ENCODE data around the gene NPC1.

The NPC1 gene

DNA sequence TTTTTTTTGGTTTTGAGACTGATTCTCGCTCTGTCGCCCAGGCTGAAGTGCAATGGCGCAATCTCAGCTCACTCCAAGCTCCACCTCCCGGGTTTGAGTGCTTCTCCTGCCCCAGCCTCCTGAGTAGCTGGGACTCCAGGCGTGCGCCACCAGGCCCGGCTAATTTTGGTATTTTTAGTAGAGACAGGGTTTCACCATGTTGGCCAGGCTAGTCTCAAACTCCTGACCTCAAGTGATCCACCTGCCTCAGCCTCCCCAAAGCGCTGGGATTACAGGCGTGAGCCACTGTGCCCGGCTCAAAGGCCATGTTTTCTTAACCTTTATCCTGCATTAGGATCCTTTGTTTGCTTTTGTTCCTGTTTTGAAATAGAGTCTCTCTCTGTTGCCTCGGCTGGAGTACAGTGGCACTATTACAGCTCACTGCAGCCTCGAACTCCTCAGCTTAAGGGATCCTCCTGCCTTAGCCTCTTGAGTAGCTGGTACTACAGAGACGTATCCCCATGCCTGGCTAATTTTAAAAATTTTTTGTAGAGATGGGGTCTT, 41.0 kb downstream of the NPC1 start:
- DNase-seq = no peak

DNA sequence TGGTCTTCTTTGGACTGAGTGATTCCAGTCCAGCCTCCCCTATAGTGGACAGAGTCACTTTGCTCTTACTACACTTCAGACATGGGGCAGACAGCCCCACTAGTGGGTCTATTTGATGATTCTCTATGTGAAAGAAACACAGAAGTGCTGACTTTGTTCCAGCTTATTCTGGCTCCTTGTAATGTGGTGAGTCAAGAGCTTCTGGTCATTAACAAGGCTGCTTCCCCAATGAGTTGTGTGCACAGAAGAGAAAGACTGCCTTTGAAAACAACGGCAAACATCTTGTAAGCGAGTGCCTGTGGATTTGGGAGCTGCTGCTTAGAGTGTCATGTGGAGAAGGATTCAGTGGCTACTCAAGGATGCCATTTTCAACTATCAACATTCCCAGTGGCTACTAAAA, 43.8 kb downstream of the NPC1 start:
- no peak for DNase-seq

DNA sequence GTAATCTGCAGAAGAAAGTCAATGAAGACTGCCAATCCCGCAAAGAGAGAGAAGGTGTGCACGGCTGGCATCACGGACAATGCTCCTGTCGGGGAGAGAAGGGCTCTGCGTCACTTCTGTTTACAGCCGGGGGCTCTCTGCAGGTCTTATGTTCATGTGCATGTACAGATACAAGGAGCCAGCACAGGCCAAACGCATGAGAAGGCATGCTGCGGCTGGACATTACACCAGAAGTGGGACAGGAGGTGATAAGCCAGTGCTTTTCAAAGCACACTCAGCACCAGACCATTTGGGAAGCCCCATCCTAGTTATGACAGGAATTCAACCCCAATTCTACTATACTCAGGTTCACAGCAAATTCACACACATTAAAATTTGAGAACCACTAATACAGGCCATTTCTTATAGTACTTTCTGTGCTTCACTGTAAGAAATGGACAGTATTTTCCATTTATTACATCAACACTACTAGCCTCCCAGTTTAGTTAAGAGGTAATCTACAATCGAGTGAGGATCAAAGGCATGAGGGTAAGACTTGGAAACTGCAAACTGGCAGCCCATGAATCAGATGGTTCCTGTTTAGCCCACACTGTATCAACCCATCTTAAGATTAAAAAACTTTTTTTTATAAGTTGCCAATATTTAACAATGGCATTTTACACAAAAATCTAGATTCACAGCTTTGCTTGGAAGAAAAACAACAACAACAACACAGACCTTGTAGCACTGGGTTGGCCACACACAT, 44.8 kb downstream of the NPC1 start:
- DNase-seq = no peak

DNA sequence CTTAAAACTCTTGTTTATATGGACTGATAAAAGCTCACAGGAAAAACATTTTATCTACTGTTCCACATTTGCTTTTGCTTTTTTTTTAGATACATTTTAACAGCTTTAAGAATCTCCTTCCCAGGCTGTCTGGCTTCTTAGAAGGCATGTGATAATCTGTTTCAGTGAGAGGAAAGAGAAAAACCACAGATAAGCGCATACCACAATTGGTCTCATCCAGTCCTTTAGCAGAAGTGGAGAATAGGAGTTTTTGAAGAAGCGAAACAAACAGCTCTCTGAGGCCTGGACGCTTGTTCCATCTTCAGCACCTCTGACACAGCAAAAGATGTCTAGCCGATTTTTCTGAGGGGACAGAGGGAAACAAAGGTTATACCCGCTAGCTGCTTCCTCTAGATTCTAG, 45.4 kb downstream of the NPC1 start:
- DNase-seq = no peak

DNA sequence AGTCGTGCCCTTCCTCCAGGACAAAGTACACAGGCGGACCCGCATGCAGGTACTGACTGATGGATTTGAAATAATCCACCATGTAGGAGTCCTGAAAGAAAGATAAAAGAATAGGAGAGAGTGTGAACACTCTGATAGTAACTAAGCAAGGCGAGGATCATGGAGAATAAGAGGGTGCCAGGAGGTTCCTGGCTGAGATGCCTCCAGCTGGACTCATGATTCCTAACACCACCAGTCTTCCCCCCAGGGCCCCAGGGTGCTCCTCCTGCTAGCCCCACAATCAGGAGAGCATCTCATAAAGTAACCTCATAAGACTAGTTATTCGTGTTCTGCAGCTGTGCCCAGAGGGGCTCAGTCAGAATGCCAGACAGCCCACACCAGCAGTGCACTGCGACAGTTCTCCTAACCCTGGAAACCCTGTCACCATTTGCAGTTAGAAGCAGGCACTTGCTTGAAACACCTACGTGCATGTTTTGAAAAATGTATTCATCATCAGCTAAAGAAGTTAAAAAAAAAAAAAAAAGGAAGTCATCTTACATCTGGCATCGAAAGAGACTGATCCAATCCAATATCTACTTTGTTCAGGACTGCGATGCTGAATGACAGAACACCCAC, 46.3 kb downstream of the NPC1 start:
- no peak for DNase-seq

DNA sequence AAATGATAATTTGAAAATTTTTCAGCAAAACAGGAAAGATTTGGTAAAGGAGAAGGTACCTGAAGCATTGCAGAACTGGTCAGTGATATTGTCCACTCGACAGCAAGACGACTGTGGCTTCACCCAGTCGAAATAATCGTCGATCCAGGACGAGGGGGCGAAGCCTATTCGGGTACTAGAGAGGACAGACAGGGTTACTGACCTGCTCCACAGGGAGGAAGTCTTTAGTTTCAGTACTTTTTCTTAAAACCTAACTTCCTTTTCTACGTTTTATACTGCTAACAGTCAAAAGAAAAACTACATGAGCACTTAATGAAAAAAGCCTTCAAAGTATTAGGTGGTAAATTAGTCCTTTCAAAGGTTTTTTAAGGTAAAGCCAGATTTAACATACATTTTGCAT, 47.0 kb downstream of the NPC1 start:
- no peak for DNase-seq

DNA sequence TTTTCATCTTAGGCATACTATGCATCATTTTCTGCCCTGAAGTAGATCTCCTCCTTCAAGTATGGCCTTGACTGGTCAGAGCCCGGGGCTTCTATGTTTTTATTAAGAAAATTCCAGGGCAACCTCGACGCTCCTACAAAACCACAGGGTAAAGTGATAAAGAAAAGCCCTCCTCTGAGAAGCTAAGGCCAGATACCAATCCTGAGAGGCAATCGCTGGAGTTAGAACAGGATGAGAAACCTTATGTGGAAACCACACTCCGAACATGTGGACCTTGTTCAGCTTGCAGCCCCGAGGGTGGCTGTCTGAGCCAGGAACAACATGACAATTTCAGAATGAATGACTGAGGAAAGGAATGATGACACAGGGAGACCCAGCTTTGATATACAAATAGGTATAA, 47.4 kb downstream of the NPC1 start:
- DNase-seq = no peak

DNA sequence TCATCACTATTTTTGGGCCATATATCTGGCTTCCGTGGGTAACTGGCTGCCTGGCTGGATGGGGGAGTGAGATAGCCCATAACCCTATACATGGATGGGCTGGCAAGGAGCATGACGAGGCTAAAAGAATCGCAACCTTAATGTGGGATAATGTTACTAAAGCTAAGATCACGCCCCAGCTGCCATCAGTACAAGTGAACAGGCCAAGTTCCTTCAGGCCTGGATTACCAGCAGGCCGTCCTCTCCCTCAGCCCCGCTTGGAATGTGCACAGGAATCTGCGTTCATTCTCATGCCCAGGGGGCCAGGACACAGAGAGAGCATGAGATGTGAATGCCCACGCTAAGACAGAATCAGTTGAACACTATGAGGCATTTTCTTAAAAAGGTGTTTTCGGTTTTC, 48.3 kb downstream of the NPC1 start:
- no peak for DNase-seq

DNA sequence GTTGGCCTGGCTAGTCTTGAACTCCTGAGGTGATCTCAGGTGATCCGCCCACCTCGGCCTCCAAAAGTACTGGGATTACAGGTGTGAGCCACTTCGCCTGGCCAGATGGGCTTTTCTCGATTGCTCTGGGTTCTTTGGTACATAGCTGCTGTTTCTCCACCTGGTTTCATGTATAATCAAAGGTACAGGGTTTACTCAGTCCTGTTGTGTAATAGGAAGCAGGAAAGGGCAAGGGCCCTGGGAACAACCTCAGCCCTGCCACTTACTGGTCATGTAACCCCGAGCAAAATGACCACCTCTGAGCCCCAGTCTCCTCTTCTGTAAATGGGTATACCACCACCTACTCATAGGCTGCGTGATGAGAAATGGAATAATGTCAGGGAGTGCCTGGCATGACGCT, 49.0 kb downstream of the NPC1 start:
- DNase-seq = no peak

DNA sequence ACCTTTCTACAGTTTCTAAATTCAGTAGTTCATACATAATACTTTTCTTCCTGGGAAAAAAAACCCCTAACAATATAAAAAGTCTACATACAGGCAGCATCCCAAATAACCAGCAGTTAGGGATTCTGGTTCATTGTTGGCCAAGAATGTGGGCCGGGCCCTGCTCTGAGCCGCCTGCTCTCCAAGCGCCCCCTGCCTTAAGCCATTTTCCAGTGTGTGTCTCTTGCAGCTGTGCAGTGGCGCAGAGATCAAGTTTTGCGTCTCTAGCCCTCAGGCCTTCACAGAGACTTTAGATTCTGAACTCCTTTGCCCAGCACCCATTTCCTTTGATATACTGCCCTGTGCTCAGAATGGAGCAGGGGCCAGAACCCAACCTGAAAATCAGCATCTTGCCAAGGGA, 50.1 kb downstream of the NPC1 start:
- DNase-seq = no peak

DNA sequence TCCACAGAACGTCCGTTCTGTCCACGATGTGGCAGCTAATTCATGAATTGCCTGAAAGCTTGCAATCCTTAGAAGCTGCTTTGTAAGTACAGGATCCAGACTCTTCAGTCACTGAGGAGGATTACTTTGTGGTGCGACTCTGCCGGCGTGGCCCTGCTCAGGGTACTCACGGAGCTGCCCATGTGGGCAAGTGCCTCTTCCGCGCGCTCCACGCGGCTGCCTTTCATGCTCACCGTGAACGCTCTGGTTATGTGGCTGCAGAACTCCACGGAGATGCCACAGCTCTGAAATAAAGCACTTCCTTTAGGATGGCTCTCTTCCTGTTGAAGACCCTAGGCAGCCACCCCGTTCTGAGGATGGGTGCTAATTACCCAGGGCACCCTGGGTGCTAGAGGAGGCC, 52.0 kb downstream of the NPC1 start:
- DNase-seq = no peak

DNA sequence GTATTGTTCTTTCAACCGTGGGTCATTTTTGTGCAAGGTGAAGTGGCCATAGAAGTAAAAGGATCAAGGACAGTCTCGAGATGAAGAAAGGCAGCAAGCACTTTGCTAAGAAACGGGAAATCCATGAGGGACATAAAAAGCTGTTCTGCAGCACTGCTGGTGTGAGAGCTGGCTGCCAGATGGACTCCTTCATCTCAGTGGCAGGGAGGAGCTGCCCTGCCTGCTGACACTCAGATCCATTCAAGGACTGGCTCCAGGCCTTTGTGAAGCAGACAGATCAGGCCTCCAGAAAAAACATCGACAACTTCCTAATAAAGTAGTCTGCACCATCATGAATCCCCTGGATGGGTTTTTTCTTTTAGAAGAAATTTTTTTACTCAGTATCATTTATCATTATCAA, 53.5 kb downstream of the NPC1 start:
- no peak for DNase-seq

DNA sequence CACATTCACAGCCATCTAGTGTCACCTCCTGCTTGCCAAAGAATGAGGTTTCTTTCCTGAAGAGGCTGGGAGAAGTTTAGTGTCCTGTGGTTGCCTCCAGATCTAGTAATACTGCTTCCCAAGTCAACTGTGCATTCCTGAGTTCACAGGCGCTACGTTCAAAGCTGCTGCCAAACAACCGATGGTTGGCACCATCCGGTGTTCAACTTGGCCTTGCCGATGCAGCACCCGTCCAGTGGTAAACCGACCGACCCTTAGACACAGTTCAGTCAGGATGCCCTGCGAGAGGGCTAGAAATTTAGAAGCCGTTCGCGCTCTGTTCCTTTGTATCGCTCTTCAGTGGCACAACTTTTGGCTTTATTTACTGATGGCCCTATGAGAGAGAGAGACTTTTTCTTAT, 54.4 kb downstream of the NPC1 start:
- DNase-seq = no peak

DNA sequence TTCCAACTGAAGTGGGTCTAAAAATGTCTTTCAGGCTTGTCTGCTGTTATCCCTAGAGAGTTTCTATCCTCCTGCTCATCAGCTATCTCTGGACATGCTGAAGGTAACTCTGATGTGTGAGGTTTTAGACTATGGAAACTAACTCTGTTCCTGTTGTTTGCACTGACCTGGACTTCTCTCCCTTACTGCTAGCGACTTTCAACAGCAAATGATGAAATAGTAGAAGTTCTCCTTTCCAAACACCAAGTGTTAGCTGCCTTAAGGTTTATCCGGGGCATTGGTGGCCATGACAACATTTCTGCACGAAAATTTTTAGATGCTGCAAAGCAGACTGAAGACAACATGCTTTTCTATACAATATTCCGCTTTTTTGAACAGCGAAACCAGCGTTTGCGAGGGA, 56.1 kb downstream of the NPC1 start:
- no peak for DNase-seq

DNA sequence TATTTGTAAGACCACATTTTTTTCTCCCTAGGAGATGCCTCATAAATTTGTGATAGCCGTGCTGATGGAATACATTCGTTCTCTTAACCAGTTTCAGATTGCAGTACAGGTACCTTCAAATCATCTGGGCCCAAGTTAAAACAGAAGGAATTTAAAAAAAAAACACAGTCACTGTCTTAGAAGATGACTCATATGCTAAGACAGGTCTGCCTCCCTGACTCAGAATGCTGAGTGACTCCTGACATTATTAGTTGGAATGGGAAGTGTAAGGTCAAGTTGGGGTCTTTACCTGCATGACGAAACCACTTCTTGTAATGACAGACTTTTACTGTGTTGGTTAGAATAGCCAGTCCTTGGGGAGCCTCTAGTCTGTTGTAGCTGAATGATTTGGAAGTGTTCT, 56.7 kb downstream of the NPC1 start:
- no peak for DNase-seq

DNA sequence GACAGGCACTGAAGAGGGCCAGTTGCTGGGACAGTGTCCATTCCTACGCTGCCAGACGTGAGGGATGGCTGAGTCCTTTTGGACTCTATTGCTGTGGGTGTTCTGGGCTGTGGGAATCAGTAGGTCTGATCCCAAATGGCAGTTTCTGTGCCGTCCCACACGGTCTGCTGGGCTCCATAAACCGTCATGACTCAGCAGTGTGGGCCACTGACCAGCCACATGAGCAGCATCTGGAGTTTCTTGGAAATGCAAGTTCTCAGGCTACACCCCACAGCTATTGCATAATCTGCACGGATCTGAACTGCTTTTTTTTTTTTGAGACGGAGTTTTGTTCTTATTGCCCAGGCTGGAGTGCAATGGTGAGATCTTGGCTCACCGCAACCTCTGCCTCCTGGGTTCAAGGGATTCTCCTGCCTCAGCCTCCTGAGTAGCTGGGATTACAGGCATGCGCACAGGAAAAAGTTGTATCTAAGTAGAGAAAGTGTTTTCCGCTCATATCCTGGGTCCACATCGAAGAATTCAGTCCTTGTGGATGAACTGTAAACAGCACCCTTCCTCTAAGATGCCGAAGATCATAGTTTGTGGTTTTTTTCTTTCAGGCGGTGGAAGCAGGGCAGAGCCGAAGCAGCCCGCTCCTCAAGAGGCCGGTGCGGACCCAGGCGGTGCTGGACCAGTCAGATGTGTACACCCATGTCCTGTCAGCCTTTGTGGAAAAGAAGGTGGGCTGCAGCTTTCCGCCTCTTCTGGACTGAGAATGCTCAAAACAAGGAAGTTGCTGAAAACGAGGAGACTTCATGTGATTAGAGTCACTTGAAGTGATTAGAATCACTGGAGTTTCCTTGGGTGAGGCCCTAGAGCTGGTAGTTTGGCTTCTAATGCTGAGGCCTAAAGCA, 57.5 kb downstream of the NPC1 start:
- no peak for DNase-seq

DNA sequence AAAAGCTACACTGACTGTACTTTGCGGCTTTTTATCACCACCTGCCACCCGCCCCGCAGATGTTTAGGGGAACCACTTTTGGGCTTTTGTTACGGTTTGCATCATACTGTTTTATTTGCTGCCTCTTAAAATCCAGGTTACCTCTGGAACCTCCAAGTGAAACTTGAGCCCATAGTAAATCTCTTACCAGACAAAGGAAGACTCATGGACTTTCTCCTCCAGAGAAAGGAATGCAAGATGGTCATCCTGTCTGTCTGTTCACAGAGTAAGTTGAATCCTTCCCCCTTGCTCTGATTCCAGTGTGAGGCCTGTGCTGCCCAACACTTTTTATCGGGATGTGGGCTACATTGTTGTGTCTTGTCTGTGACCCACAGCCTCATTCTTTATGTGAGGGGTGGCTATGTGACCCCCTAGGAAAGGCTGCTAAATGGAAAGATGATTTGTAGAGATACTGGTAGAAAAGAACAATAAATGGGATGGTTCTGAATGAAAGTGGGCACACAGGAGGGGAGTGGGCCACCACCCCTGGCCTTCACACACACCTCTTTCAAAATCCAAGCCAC, 59.7 kb downstream of the NPC1 start:
- no peak for DNase-seq

DNA sequence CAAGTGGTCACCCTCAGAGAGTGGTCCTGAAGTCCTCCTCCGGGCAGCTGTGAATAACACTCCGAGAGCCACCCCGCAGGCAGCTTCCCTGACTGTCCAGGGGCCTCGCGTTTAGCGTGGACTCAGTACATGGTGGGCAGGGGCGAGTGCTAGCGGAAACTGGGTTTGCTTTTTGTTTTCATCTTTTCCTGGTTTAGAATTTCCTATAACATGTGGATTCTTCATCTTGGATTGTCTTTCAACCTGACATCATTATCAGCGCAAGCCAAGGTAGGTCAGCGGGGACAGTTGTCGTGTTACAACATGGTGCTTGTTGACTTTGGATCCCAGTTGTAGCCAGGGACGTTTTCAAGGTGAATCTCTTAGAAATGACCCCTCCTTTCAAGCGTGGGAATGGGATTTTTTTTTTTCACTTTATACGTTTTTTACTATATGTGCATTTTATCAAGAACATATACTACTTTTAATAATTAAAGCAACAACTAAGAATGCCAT, 62.0 kb downstream of the NPC1 start:
- DNase-seq = no peak

DNA sequence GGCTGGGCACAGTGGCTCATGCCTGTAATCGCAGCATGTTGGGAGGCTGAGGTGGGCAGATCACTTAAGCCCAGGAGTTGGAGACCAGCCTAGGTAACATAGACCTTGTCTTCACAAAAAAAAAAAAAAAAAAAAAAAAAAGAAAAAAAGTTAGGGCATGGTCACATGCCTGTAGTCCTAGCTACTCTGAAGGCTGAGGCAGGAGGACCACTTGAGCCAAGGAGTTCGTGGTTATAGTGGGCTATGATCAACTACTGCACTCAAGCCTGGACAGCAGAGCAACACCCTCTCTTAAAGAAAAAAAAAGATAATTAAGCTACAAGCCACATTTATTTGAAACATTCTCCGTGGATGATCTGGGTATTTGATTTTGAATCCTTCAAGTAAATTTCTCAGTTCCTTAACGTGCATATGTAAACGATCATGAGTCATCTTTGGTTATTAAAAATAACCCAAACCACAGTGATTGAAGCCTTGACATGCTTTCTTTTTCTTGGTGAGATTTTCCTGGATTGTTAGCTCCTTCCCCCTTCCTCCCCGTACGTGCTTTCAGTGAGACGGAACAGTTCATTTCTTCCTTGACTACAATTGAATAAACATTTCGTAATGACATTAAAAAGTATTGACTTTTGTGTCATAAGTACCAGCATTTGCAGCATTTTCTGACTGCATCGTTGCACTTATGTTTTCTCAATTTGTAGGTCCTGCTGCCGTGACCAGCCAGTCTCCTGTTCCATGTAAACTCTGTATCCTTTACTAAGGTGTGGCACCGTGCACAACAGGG, 62.7 kb downstream of the NPC1 start:
- DNase-seq = no peak

DNA sequence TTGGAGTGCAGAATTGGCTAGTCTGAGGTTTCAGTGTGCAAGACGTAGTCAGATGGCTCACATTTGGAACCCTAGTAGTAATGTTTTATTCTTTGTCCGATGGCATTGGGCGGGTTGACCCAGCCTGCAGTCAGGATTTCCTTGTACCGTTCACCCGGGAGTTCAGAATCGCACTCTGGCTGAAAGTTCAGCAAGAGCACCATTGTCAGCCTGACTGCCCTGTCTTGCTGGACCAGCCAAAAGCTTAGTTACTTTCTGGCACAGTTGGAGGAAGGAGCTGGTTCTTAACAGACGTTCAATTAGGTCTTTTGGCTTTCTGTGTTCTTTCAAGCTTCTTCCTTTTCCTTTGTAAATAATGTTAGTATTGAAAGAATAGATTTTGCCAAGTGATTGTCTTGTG, 64.4 kb downstream of the NPC1 start:
- DNase-seq = no peak

DNA sequence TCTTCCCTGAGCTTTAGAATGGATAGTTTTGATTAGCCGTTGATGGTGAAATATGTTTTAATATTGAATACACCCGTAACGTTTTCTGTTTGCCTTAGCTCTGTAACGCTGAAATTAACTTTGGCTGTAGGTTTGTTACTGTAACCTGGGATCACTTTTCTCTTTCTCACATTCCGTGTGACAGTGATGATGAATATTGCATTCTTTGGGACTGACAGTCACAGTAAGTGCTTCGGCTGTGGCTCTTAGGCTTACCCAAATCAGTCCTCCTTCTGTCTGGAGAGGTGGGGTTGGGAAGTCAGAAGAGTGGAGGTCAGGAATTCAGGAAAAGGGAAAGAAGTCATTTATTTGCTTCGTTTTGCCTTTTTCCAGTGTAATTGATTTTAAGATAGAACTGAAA, 65.0 kb downstream of the NPC1 start:
- no peak for DNase-seq

DNA sequence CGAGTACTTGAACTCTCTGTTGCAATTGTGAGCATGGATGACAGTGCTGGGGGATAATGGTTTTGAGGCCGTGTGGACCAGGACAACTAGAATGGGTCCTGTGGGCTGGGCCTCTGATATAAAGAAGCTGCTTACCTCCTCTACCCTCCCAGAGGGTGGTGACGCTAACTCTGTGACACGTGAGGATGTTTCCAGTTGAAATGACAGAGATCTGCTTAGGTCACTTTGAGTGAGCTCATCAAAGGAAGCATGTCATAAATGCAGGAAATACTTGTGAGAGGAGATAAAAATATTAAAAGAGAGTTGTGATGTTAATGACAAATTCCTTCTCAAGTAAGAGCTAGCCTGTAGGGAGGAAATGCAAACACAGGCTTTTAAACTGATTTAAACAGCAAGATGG, 66.6 kb downstream of the NPC1 start:
- no peak for DNase-seq

Data from NCI-H1417 treated with DMSO at 0.1 percent for 48 hours (cell line).